OCI-M2 (cell line): ENCODE measurements around the gene STXBP6.
"Not testable (repeated sequence)": the region's sequence is repeated elsewhere in the genome, so short reads cannot be mapped to it uniquely, and the experiment has no call there.

Source experiments
- DNase-seq: peaks from one replicate; lab custom pipeline; 2025; ENCODE audit not compliant: unreplicated experiment; lab: John Stamatoyannopoulos, UW

Gene STXBP6

GRCh38 chr14:24990773-24991172, 59.2 kb downstream of the STXBP6 start:
- no peak for DNase-seq

GRCh38 chr14:24990050-24990449, 59.9 kb downstream of the STXBP6 start:
- DNase-seq = no peak

- DNase-seq = no peak
Observed at GRCh38 chr14:24988760-24989159, 61.2 kb downstream of the STXBP6 start.

GRCh38 chr14:24986206-24986893, 63.6 kb downstream of the STXBP6 start:
- DNase-seq = no peak

- DNase-seq = no peak
Observed at GRCh38 chr14:24984846-24985589, 64.9 kb downstream of the STXBP6 start.

GRCh38 chr14:24982472-24983155, 67.3 kb downstream of the STXBP6 start:
- no peak for DNase-seq

GRCh38 chr14:24979725-24980239, 70.2 kb downstream of the STXBP6 start:
- no peak for DNase-seq

GRCh38 chr14:24978862-24979724, 70.9 kb downstream of the STXBP6 start:
- no peak for DNase-seq

- DNase-seq = no peak
Observed at GRCh38 chr14:24976602-24977001, 73.3 kb downstream of the STXBP6 start.

GRCh38 chr14:24975393-24975792, 74.6 kb downstream of the STXBP6 start:
- no peak for DNase-seq

- no peak for DNase-seq
Observed at GRCh38 chr14:24974591-24975374, 75.2 kb downstream of the STXBP6 start.

GRCh38 chr14:24972844-24973243, 77.1 kb downstream of the STXBP6 start:
- no peak for DNase-seq

GRCh38 chr14:24971255-24971654, 78.7 kb downstream of the STXBP6 start:
- DNase-seq = no peak

GRCh38 chr14:24966579-24966964, 83.4 kb downstream of the STXBP6 start:
- no peak for DNase-seq

GRCh38 chr14:24965934-24966578, 83.9 kb downstream of the STXBP6 start:
- DNase-seq = no peak

- no peak for DNase-seq
Observed at GRCh38 chr14:24965578-24965933, 84.4 kb downstream of the STXBP6 start.

GRCh38 chr14:24964591-24964990, 85.4 kb downstream of the STXBP6 start:
- DNase-seq = no peak

- DNase-seq = no peak
Observed at GRCh38 chr14:24964048-24964447, 85.9 kb downstream of the STXBP6 start.

GRCh38 chr14:24962118-24962517, 87.8 kb downstream of the STXBP6 start:
- DNase-seq = not testable (repeated sequence)

GRCh38 chr14:24960816-24961215, 89.1 kb downstream of the STXBP6 start:
- DNase-seq = no peak
